HUDEP-2 (cell line): ENCODE data around the gene GSAP.
A peak's percentile ranks its signal among the peaks of the same experiment; 100 is the strongest.

Experiments used
- DNase-seq, 76 experiments: peaks; one replicate each; lab custom pipeline; 2025; ENCODE audit not compliant: unreplicated experiment in 76 of 76; lab: John Stamatoyannopoulos, UW

Gene GSAP

GRCh38 chr7:77331938-77332695 is 84.0 kb downstream of the GSAP start:
- peak in 69 of 76 experiments; percentile 6 to 87 (median 60) for DNase-seq

DNA sequence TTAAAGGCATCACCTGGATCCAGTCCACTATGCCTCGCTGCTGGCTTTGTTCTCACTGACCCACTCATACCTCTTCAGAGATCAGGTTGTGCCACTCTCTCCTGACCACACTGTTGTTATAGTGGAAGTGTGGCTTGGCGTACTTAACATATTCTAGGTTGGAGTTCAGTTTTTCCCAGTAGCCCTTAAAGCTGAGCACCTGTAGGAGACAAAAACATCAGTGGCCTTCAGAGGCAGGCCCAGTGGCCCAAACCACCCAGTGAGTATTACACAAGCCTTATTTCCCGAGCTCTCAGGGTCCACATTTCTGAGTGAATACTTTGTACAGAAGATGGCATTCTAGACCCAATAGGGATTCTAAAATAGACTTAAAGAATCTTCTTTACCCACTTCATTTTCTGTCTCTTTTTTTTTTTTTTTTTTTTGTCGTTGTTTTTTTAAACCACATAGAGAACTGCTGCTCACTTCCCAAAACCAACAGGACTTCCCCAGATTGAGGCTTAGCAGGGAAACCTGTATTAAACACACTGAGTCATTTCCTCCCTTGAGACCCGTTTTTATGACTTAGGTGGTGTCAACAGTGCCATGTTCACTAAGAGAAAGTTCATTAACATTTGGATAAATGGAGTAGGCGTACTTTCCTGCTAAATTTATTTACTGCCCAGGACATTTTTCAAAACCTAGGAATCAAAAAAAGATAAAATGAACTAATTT is 85.8 kb downstream of the GSAP start:
- no peak for DNase-seq

GRCh38 chr7:77329466-77330168 is 86.5 kb downstream of the GSAP start:
- DNase-seq: no peak

DNA sequence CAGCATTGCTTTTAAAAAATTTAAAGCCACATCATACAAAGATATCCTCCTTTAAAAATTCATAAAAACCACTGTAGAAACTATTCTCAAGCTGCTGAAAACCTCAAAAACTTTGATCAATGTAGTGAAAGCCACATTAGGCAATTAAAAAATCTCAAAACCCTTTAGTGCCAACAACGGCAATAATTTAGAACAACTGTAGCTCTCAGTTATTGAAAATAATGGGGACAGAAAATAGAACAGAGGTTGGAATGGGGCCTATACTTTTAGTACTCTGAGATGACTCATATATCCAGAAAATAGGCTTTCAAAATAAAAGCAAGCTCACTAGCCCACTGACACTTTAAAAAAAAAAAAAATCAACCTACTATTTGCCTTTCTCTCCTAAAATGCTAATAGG is 87.5 kb downstream of the GSAP start:
- no peak for DNase-seq

DNA sequence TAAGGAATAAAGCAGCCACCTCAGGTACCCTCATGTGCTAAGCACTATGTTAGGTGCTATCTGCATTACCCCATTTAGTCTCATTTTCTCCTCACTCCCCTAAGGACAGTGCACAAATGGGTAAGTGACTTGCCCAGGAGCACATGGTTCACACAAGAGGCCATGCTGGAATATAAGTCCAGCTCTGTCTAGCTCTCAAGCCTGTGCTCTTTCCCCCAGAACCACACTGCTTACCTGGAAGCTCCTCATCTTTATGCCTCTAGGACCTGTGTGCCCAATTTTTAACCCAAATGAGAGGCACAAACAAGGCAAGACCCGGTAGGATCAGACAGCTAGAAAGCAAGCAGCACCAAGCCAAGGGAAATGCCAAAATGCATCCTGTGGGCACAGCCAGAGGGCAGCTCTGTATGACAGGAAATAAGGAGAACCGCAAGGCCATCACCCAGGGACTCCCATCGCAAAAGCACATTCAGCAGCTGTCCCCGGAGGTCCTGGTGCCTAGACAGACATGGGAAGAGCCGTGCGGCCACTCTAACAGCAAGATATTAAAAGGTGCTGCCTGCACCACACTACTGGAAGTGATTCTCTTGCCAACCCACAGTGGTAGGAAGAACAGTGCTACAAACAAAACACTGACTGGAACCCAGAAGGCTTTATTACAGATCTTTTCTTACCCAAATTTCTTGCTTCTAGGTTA is 88.1 kb downstream of the GSAP start:
- DNase-seq: no peak

GRCh38 chr7:77327067-77327931 is 88.8 kb downstream of the GSAP start:
- no peak for DNase-seq

DNA sequence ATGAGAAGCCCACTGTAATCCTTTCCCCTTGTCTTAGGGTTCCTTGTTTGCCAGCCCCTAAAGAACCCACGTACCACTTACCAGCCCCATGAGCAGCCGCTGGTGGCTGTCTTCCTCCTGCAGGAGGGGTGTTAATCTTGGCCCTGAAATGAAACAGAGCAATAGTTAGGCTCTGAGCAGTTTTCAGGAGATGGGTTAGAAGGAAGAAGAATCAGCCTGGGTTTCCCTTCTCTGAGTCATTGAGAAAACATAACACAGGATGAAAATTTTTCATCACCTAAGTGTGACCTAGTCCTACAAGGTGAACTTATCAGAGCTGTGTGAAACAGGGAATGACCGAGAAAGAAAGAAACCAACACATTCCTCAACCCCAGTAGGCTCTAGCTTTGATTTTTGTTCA is 90.0 kb downstream of the GSAP start:
- no peak for DNase-seq

DNA sequence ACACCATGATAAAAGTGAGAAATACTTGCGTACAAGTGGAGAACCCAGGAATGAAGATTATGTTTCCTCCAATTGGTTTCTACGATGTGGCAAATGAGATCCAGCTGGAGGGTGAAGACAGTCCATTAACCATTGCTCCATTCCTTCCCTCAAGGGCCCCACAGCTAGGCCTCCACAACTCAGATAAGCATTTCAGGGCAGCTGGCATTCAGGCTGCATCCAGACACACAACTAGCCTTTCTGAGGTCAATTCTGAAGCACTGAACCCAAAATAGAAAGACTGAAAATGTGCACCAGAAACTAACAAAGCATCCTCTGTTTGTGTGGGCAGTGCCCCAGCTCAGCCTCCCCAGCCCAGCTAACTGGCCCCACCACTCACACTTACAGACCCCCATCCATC is 94.8 kb downstream of the GSAP start:
- DNase-seq: no peak

GRCh38 chr7:77320714-77321113 is 95.4 kb downstream of the GSAP start:
- DNase-seq: no peak

- no peak for DNase-seq
Observed at GRCh38 chr7:77320137-77320536, 96.0 kb downstream of the GSAP start.

DNA sequence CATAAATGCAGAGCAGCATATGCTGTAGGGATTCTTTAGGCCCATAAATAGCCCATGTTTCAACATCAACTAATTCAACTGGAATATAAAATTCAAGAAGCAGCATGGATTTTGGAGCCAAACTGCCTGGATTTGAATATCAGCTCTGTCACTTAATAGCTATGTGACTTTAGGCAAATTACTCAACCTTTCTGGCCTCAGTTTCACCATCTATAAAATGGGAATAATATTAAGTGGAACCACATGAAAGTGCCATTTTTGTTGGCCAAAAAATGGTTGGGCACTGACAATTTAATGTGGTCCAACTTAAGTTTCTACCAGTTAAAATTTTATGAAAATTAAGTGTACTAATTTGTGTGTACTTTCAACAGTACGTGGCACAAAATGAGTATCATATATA is 98.1 kb downstream of the GSAP start:
- no peak for DNase-seq

GRCh38 chr7:77316219-77316978 is 99.8 kb downstream of the GSAP start:
- no peak for DNase-seq

- no peak for DNase-seq
Observed at GRCh38 chr7:77315182-77315591, 101.0 kb downstream of the GSAP start.

GRCh38 chr7:77313876-77314480 is 102.2 kb downstream of the GSAP start:
- no peak for DNase-seq

DNA sequence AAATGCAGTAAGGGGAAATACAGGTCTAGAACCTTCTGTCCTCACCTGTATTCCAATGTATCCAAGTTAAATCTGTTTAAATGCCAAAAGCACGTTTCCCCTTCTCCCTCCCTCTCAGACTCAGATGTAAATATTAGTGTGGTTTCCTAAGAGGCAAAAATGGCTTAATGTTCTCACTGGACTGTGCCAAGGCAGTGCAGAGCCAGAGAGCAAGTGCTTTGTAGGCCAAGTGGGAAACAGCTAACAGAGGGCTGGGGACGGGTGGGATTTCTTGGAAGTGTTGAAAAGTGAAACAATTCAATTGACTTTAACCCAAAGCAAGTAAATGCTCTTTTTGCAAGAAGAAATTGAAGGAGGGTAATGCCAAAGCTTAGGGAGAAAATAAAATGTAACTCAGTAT is 103.1 kb downstream of the GSAP start:
- DNase-seq: no peak

- no peak for DNase-seq
Observed at GRCh38 chr7:77310982-77311381, 105.2 kb downstream of the GSAP start.

GRCh38 chr7:77309714-77310220 is 106.4 kb downstream of the GSAP start:
- no peak for DNase-seq

DNA sequence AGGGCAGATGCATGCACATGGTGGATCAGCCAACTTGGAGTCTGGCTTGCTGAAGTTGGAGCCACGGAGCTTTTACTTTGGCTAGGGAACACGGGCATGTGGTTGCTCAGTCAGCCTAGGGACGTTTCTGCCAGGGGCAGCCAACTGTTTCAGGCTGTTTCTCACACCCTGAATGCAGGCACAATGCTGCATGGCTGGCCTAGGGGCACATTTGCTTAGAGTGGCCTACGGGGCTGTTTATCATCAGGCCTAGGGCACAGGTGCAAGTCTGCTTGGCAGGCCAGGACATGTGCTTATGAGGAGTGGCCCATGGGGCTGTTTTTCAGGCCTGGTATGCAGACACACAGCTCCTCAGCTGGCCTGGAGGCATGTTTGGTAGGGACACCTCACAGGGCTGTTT is 107.4 kb downstream of the GSAP start:
- DNase-seq: no peak
